ENCODE results near the gene COLEC12.

COLEC12 gene

DNA sequence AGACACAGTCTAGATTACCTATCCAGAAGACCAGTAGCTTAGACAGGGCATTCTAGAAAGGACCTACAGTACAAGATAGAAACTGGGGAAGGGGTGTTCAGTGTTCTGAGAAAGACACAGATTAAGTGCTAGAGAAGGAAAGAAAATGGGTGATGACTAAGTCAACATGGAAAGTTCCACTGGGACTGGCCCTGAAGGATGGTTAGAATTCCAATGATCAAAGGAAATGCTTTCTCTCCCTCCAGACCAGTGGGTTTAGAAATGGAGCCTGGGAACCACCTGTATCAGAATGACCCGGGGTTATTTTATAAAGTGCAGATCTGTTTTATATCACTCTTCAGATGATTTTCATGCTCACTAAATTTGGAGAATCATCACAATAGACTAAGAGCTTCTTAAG, 5.8 kb upstream of the COLEC12 start:
- no peak for DNase-seq (ENCODE audit: low read depth in 3 of 3)

DNA sequence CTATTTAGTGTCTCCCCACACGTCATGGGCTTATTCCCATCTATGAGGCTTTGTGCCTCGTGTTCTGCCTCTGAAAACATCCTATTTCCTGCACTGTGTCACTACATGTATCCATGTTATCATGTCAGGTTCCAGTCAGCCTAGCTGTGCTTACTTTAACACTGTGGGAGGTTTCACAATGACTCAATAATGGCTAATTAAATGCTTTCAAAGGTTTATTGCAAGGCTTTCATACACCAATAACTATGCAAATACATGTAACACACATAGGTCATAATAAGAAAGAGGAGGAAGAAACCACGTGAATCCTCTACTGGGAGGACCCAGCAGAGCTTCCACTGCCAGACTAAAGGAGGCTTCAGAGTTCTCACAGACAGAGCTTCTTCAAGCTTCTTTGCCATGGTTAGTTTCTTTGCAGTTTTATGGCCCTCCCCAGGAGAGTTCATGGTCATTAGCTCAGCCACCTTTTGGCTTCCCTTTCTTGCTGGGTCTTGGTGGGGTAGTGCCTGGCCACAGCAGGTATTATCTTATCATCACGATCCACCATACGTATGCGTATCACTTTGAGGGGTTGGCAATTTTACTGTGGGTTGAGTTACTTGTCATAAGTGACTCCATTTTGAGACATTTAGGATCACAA, 5.1 kb upstream of the COLEC12 start:
- no peak for DNase-seq (ENCODE audit: low read depth in 3 of 3)

DNA sequence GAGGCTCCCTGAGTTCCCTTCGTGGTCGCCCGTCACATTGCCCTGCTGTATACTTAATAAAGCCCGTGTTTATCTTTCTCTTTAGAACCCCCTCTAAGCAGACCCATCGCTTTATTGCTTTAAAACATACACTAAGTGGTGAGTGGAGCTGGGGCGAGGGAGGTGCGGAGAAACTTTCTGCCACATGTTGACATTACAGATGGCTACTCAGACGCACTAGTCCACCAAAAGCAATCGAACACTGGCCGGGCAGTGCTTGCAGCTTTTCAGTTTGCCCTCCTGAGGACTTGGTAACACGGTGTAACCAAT, 859 bp upstream of the COLEC12 start:
- no peak for DNase-seq (ENCODE audit: low read depth in 3 of 3)

DNA sequence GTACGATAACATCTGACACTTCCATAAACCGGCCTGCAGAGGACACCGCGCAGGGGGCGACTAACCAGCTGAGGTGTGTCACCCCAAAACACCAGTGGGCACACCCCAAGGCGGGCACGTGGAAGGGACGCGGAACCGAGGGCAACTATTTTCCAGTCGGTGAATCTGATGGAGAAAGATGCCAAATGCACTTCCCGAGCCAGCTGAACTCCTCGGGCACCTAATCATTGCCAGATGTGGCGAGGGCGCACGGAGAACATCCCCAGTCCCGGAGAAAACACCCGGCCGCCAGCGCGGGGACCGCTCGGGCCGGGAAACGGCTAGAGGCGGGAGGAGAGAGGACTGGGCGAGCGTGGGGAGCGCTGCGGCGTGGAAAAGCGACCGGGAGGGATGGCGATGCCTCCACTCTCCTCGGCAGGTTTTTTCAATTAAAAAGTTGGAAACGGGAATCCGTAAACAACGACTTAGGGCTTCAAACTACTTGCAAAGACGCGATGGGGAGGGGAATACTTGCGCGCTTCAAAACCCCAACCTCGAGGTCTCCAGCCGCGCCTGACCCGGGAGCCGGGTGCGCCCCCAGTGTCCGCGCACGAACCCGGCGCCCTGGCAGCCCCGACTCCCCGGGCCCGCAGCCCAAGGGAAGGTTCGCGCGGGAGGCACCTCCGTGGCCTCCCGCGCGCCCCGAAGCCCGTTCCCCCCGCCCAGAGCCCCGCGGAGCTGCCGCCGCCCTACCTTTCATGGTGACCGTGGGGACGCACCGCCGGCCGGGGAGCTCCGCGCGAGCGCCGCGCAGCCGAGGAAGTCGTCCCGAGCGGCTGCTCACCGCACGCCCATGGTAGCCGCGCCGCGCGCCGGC, 497 bp downstream of the COLEC12 start:
- no peak for DNase-seq (ENCODE audit: low read depth in 3 of 3)

DNA sequence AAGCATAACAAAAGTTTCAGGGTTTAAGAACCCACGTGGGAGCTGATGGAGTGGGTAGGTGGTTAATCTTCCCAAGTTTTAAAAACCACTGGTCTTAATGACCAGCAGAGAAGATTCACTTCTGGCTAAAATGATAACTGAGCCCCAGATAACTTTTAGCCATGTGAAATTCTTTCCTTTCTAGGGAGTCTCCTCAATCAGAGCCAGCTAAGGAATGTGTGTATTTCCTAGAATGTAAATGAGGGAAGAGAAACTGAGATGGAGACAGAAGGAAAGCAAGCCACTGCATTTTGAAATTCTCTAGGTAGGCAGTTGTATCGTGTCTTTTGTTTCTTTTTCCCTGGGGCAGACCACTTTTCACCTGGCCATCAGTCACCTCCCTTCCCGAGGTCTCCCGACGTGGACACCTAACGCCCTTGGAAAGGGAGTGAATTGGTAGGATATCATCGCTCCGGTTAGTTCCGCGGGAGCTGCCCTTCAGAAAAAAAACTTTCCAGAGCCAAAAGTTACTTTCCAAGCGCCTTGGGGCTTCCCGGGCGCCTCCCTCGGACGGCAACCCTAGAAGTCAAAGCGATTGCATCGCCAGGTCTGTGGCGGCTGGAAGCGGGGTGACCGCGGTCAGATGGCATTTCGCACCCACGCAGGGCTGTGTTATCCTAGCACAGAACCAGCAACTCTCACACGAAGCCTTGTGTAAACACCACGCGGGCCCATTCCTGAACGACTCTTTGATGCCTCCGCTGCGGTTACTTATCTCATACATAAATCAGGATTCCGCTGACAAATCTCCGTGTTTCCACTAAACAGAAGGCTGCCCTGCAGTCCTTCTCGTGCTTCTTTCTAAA, 1.3 kb downstream of the COLEC12 start:
- no peak for DNase-seq (ENCODE audit: low read depth in 3 of 3)

DNA sequence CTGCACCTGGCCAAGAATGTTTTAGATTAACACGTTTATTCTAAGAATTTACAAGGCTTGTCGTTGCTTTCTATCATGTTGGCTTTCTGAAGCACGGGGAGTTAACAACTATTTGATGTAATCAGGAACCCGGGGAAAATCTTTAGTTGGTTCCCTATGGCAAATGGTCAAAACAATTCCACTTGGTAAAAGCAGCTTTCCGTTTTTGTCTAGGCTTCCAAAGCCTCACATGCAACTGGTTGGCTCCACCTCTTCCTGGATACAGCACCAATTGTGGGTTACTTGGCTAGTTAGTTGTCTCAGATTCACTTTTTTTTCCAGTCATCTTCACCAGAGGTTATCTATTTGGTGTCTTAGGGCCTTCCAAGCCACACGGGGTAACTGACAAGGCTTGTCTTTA, 2.8 kb downstream of the COLEC12 start:
- no peak for DNase-seq (ENCODE audit: low read depth in 3 of 3)

DNA sequence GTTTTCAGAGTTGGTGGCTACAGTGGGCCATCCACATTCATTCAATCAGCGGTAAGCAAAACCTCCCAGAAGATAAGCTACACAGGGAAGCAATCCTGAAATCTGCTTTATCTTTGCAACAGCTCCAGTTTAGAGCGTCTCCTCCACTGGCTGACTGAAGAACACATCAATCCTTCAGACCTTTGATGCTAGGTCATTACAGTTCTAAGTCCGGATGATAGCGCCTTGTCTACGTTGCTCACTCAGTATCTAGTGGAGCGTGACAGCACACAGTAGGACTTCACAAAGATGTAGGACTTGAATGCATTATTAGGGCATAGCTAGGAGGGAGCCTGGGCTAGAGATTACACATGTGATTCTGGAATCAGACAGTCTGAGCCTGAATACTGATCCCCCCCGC, 5.0 kb downstream of the COLEC12 start:
- DNase-seq (ENCODE audit: low read depth in 3 of 3): no peak

DNA sequence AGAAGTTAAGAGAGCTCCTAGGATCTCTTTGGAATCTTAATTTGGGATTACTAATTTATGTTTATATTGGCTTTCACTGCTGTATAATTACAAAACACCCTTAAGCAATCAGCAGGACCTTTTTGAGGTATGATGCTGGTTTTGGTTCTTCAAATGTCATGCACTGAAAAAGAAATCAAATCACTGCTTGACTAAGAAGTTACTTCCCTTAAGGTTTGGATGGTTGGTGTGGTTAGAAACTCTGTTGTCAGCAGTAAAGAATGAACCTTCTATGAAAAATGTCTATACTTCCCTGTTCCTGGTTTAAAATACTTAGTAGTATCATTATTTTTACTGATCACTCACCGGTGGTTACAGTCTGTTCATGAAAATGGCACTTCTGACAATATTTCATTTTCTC, 5.5 kb downstream of the COLEC12 start:
- DNase-seq (ENCODE audit: low read depth in 3 of 3): no peak

DNA sequence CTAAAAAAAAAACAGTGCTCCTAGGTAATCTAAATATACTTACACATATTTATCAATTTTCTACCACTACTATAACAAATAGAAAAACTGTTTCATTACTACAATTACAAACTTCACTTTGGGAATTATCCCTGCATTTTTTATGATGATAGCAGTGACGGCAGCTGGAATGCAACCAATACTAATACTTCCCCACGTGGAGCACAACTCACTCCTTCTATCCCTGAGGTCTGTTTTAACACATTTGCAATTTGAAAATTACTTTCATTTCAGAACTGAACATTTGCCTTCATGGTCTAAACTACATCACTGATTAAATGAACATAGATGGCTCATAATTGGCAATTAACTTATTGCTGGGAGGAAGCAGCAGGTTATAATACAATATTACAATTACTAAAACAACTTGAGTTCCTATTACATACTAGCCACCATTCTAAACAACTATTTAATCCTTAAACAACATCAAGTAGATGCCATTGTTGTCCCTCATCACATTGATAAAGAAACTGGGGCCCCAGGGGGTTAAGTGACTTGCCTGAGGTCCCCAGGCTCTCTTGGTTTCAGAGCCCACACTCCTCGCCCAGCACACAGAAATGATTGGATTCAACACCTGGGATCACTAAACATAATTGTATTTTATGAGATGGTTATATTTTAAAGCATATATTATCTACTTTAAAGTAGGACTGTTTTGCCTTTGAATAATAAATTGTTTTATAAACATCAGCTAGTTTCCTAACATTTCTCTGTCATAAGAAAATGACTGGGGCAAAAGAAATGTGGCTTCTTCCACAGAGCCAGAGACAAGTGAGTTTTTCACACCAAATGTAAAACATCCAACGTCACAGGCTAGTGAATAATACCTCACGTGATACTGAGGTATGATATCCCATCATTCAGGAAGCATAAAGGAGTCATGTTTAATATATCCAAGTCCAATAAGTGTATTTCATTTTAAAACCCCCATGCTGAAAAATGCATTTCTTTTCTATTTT, 6.2 kb downstream of the COLEC12 start:
- DNase-seq (ENCODE audit: low read depth in 3 of 3): no peak

DNA sequence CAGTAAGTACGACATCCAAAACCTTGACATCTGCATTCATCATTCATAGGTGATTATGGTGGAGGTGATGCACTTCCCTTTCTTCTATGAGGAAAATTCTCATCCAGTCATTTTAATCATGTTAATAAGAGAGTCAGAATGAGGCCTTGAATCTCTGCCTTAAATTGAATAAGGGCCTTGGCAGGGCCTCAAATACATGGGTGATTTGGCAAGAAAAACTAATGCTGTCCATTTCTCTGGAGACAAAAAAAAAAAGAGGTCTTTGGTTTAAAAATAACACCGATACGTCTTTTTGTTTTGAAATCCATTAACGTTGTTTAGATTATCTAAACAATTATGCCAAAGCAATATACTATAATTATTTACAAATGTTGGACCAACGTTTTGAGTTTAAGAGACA, 8.1 kb downstream of the COLEC12 start:
- DNase-seq (ENCODE audit: low read depth in 3 of 3): no peak

DNA sequence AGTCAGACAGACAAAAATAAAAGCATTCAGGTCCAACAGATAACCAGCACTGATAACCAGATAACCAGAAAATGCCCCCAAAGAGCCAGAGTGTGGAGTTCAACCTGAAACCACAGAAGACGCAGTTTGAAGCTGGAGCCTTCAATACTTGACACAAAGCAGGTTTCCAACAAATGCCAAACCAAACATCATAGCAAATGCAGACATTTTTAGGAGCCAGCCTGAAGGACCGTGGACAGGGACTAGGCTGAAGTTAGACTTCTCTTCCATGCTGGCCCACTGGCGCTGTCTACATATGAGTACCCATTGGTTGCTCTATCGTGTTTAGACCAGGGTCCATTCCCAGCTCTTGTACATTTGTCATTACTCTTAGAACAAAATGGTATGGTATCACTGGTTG, 9.9 kb downstream of the COLEC12 start:
- DNase-seq (ENCODE audit: low read depth in 3 of 3): no peak

DNA sequence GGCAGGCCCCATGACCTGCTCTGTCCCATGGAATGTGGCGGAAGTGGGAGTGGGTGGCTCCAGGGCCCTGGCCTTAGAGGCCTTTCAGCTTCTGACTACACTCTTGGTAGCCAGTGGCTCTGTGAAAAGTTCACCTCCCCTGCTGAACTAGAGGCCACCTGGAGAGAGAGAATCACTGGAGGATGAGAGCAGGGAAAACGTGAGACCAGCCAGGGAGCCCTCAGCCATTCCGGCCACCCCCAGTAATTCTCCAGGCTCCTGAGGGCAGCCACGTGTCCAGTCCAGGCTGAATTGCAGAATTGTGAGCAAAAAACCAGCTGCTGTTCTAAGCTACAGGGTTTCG, 10.5 kb downstream of the COLEC12 start:
- no peak for DNase-seq (ENCODE audit: low read depth in 3 of 3)

DNA sequence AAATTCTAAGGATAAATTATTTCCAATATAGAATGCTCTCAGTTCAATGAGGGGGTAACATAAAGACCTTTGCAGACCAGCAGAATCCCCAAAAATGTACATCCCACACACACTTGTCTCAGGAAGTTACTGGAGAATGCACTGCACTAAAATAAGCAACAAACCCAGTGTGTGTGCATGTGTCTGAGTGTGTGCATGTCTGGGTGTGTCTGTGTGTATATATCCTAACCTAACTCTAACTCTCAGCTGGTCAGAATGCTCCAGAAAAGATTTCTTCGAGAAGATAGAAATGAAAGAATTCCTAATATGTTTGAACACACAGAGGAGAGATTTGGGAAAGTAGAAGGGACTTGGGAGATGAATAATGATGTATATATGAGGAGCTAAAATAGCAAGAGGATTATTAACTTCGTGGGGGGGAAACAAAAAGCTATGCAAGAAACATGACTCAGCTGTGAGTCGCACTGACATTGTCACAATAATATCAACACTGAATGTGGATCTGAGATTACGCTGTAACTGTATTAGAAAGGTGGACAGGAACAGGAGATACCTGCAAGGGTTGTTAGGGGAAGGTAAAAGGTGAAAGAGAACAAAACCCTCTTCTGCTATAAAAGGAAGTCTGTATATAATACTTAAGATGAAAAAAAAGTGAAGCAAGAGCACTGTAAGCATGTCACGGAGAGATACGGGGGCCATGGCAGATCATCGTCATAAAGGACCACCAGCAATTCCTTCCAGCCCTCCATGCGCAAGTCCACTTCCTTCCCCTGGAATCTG, 11.1 kb downstream of the COLEC12 start:
- DNase-seq (ENCODE audit: low read depth in 3 of 3): no peak

DNA sequence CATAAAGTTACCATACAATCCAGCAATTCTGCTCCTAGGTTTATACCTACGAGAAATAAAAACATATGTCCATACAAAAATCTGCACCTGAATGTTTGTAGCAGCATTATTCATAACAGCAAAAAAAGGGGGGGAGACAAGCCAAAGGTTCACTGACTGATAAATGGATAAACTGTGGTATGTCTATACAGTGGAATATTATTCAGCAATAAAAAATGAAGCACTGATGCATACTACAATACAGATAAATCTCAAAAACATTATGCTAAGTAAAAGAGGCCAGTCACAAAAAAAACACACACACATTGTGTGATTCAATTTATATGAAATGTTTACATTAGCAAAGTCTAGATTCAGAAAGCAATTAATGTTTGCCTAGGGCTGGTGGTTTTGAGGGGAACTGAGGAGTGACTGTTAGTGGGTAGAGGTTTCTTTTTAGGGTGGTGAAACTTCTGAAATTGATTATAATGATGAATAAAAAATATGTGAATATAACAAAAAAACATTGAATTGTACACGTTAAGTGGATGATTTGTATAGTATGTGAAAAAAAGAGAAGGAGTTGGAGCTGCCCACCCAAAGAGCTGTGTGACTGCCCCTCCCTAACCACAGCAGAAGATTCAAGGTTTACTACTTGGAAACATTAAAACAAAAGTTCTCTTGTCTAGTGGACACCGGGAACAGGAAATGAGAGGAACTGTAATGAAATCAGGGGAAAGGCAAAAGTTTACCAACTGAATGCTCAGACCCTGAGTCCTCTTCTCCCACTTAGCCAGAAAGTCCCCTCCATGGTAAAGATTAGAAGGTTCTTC, 13.4 kb downstream of the COLEC12 start:
- DNase-seq (ENCODE audit: low read depth in 3 of 3): no peak

DNA sequence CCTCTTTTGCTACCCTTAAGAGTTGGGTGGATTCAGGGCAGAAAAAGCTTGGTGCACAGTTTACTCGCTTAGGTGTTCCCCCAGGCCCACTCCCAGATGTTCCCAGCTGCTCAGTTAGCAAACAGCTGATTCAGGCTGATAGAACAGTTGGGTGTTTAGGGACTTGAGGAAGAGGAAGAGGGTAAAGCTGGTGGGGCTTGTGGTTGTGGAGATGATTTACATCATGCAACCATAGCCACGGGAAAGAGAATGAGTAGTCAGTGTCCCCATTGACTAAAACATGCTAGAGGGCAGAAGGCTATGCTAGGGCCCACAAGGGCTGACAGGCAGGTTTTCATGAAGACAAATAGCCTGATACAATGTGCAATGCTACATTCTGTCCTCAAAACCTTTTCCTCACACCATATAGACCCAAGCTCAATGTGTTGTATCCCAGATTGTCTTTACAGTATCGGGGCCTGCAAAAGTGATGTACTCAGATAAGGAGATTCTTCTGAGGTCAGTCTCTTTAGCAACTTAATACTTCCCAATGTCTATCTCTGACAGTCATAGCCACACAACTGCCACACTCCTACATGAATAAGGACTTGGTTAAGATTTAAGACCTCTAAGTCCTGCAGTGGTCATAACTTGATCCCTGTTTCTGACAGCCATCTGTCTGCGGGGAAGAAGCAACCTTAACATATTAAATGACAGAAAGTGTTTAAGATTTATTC, 15.6 kb downstream of the COLEC12 start:
- no peak for DNase-seq (ENCODE audit: low read depth in 3 of 3)

DNA sequence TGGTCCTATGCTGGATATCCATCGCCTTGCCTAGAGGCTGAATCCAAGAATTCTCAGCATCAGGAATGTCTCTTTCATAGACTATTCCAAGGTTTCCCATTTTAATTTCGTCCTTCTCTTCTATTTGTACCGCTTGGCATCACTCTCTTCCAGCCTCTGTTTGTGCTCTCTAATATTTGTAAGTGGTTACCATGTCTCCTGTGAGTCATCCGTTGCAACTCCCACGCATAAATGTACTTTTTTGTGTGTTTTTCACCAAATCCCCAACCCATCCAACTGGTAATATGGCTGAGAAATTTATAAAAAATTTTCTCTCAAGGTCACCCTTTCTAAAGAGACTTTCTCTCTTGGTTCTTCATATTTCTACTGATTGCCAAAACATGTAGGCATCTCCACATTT, 21.8 kb downstream of the COLEC12 start:
- DNase-seq (ENCODE audit: low read depth in 3 of 3): no peak

DNA sequence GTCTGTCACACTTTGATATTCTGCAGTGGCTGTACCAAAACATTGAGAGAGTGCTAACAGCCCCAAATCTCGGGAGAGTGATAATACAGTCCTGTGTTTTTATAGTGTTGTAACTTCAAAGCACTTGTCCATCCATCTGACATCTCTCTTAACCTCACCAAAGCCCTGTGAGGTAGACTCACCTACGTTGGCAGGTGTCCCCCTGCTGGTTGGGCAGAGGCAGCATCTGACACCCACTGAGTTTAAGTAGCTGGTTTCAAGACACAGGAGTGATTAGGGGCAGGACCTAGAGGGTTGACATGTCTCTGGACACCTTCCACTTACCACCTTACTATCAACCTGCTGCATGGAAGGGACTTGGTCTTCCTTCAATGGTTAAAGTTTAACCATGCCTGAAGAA, 22.9 kb downstream of the COLEC12 start:
- no peak for DNase-seq (ENCODE audit: low read depth in 3 of 3)

DNA sequence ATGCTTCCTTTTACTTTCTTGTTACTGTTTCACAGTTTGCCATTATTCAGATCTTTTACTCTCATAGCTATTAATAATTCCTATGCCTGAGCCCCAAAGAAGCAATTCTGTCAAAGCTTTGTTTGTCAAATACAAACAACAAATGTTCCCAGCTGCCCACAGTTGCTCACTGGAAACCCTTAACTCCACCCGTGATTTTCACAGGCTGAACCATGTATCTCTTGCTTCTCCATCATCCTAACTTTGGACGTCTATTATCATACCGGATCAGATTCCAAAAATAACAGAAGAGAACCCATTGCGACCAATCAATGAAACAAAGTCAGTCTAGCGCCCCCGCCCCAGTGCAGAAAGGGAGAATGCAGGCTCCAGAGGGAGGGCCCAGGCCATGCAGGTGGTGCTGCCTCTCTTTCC, 24.2 kb downstream of the COLEC12 start:
- DNase-seq (ENCODE audit: low read depth in 3 of 3): no peak

Measured in stimulated activated CD4-positive, alpha-beta T cell treated with anti-CD3 and anti-CD28 coated beads, TNF-alpha, amount 100 ng/mL, for 48 hours (primary cell).